Measurements from ENCODE around the gene CCDC137.

The CCDC137 gene

DNA sequence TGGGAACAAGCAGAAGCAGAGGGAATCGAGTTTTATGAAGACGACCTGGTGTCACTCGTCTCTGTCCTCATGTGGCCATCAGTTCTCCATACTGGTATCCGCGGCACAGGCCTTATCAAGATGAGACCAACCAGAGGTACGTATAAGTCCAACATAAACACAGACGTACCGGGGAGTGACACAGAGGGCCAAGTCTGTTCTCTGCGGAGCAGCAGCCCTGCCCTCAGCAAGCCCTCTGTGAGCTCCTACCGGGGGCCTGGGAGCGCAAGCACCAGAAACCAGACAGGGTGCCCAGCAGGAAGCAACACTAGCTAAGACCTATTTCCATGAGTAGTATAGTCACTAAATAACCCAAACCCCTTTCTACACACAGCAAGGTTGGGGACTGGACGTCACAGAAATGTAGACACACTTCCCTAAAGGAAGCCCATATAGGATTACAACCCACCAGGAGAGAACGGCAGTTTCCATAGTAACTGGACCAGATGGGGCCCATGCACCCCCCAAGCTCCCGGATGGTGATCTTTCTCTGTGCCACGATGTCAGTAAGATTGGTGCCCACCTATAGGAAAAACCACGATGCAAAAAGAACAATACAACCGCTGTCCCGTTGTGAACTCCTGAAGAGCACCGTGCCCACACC, 16.1 kb downstream of the CCDC137 start:
- no peak for DNase-seq (ENCODE audit: low spot score)

DNA sequence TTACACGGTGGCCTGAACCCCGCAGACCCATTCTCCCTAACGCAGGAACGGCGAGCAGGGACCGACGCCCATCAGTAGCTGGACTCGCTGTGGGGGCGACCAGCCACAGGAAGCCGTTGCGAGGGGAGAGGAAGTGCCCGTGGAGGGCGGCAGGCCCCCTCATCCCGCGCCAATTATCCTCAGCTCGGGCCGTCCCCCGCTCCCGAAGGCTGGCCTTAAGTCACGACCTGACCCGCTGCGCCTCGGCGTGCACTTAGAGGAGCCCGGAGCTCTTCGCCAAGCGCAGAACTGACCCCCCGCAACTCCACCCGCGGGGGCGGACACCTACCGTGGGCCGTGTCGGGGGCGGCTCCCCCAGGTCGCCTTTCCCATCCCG, 16.7 kb downstream of the CCDC137 start:
- DNase-seq (ENCODE audit: low spot score), result no peak

DNA sequence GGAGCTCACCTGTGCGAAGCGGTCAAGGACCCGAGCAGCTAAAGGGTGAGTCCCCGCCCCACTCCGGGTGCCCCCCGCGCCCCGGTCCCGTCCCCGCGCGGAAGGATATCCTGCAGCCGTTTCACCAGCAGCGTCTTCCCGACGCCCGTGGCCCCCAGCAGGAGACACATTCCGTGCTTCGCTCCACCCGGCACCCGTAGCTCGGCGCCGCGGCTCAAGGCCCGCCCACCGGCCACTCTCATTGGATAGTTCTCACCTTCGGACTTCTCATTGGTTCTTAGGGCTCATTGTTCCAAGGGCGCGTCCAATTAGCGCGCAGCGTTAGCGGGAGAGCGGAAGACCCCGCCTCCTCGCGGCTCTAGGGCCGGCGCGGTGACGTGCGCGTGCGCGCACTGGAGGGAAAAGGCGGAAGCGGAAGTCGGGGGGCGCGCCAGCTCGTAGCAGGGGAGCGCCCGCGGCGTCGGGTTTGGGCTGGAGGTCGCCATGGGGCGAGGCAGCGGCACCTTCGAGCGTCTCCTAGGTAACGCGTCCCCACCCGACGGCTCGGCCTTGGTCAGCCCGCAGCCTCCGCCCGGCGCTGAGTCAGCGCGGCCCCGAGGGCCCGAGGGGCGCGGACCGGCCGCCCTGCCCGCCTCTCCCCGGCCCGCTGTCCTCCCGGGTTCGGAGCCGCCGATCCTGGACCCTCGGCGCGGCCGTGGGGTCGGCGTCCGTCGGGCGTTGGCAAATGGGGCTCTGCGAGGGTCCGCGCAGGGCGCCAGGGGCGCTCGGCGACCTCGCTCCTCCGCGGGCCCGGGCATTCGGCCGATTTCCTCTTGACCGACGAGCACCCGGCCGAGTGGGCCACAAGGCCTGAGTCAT, 17.3 kb downstream of the CCDC137 start, which contains the start of the genes ARL16 and HGS:
Gene ARL16 (minus strand): TSS at position 214 of the 858 bp plus-strand sequence. CDS start 44 bp downstream, at position 170.
Gene HGS (plus strand): TSS at position 428 of the 858 bp plus-strand sequence. CDS start 56 bp downstream, at position 484.
- DNase-seq (ENCODE audit: low spot score), result peak; percentile 99

- peak; percentile 27 for DNase-seq (ENCODE audit: low spot score)
These were observed 17.9 kb downstream of the CCDC137 start for GRCh38 chr17:81684442-81684911.

- DNase-seq (ENCODE audit: low spot score), result peak; percentile 46
These were observed 18.6 kb downstream of the CCDC137 start for GRCh38 chr17:81685108-81685507.

DNA sequence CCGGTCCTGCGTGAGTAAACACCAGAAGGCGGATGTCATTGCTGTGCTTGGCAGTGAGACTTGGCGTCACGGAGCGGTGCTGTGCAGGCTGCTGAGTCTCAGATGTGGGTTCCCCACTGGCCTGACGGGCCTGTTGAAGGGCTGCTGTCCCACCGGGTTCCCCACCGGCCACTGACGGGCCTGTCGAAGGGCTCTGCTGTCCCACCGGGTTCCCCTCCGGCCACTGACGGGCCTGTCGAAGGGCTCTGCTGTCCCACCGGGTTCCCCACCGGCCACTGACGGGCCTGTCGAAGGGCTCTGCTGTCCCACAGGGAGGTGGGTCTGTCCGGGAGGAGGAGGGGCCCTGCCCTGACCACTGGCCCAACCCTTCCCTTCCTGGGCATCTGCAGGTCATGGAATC, 20.1 kb downstream of the CCDC137 start:
- DNase-seq (ENCODE audit: low spot score), result no peak

DNA sequence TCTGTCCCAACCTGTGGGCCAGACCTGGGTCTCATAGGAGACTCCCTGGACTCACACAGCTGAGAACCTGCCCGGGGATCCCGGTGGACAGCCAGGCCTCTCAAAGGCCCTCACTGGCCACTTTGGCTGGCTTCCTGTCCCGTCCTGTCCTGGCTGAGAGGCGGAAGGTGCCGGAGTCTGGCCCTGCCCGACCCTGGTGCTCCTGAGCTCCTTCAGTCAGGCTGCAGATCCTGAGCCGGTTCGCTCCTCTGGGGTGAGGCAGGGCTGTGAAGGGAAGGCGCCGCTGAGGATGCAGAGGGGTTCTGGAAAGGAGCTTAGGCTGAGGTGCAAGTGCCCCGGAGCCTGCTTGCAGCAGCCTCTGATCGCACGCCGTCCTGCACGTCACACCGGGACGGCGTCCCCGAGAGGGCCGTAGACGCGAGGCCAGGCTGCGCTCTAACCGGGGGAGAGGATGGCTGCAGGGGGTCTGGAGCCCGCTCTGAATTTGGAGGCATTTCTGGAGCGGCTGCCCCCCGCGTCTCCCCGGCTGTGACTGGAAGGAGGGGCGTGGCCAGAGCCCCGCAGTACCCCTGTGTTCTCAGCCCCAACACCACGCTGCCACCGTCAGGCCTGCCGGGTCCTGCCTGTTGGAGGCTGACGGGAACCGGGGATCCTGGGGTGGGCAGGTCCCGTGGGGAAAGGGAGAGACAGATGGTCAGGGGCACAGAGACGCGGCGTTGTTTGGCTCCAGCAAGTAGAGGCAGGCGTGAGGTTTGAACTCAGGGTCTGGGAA, 21.4 kb downstream of the CCDC137 start:
- DNase-seq (ENCODE audit: low spot score), result no peak

- DNase-seq (ENCODE audit: low spot score), result no peak
These were observed 22.1 kb downstream of the CCDC137 start for GRCh38 chr17:81688616-81689015.

GRCh38 chr17:81690066-81690465, 23.5 kb downstream of the CCDC137 start:
- no peak for DNase-seq (ENCODE audit: low spot score)

DNA sequence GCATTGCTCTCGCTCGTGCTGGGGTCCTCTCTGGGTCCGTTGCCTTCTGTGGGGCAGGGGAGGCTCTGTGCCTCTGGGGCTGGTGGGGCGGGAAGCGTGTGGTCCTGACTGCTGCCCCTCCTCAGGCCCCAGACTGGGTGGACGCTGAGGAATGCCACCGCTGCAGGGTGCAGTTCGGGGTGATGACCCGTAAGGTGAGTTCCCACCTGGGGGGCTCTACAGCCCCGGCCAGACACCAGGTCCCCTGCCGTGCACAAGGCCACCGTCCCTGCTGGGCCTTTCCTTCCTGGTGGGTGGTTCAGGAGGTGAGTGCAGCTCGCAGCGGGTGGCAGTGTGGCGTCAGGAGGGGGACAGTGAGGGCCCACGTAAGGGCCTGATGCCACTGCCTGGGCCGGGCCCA, 24.0 kb downstream of the CCDC137 start:
- DNase-seq (ENCODE audit: low spot score), result no peak

GRCh38 chr17:81691196-81691595, 24.7 kb downstream of the CCDC137 start:
- DNase-seq (ENCODE audit: low spot score), result no peak

DNA sequence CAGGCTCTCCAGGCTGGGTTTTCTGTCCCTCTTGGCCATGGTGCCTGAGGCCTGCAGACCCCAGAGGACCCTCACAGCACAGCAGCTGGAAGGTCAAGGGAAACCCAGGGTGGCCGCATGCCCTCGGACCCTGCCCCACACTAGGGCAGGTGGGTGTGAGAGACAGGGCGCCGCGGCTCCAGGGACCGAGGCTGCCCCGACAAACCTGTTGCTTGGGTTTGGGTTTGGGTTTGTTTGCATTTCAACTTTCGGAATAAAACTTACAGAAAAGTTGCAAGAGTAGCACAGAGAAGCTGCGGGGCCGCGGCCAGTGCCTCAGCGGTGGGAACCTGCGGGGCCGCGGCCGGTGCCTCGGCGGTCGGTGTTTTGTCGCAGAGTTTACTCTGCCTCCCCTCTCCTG, 25.1 kb downstream of the CCDC137 start:
- DNase-seq (ENCODE audit: low spot score), result no peak

- DNase-seq (ENCODE audit: low spot score), result no peak
These were observed 27.1 kb downstream of the CCDC137 start for GRCh38 chr17:81693509-81694210.

GRCh38 chr17:81694810-81695209, 28.3 kb downstream of the CCDC137 start:
- no peak for DNase-seq (ENCODE audit: low spot score)

GRCh38 chr17:81695211-81695610, 28.7 kb downstream of the CCDC137 start:
- DNase-seq (ENCODE audit: low spot score), result no peak

GRCh38 chr17:81695801-81696200, 29.3 kb downstream of the CCDC137 start:
- DNase-seq (ENCODE audit: low spot score), result no peak

DNA sequence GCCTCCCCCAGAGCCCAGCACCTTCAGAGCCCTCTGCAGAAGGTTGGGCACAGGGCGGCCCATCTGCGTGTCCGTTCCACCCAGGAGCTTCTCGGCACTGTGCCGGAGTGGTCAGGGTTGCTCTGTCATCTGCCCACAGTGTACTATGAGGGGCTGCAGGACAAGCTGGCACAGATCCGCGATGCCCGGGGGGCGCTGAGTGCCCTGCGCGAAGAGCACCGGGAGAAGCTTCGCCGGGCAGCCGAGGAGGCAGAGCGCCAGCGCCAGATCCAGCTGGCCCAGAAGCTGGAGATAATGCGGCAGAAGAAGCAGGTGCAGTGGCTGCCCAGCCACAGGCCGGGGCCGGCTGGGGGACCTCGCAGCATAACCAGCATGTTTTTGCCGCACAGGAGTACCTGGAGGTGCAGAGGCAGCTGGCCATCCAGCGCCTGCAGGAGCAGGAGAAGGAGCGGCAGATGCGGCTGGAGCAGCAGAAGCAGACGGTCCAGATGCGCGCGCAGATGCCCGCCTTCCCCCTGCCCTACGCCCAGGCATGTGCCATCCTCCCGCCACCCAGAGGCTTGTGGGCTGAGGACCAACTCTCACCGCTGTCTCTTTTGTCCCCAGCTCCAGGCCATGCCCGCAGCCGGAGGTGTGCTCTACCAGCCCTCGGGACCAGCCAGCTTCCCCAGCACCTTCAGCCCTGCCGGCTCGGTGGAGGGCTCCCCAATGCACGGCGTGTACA, 29.8 kb downstream of the CCDC137 start:
- DNase-seq (ENCODE audit: low spot score), result no peak

- DNase-seq (ENCODE audit: low spot score), result no peak
These were observed 30.9 kb downstream of the CCDC137 start for GRCh38 chr17:81697261-81698044.

- DNase-seq (ENCODE audit: low spot score), result no peak
These were observed 34.1 kb downstream of the CCDC137 start for GRCh38 chr17:81700353-81701287.
